Measurements from ENCODE around the gene ASXL2.
"Not testable (repeated sequence)": the region's sequence is repeated elsewhere in the genome, so short reads cannot be mapped to it uniquely, and the experiment has no call there.

The ASXL2 gene

DNA sequence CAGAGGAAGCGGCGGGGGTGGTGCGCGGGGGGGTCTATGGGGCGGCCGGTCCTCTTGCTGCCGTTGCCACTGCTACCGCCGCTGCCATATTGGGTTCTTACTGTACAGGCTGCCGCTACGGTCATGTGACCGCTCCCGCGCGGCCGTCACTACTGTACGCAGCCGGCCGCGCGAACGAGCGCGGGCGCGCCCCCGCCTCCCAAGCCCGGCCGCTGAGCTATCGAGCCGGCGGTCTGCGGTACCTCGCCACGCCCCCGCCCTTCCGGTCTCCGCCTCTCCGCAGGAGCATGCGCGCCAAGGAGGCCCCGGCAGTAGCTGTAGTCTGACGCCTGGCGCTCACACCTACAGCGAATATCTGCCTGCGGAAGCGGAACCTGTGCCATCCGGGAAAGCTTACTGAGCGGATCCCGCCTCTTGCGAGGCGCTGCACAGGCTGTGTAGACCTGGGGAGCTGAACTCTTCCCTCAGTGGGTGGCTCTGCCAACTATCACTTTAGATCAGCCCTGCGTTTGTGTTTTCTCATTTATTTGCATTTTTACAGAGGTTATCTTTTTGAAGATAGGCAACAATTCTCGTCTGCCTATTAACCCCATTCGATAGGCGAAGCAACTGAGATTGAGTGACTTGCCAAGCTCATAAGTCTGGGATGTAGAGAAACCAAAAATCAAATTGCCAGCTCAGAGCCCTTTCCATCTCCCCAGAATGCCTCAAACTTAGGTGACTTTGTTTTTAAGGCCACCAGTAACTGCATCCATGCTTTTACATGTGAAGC, at the start of gene ASXL2:
Gene ASXL2 (minus strand): TSS at position 127 of the 772 bp plus-strand sequence. CDS start 265 bp downstream, outside the sequence.
- DNase-seq = peak; percentile 97

GRCh38 chr2:25926984-25927756, 48.9 kb upstream of the ASXL2 start:
- DNase-seq = no peak

DNA sequence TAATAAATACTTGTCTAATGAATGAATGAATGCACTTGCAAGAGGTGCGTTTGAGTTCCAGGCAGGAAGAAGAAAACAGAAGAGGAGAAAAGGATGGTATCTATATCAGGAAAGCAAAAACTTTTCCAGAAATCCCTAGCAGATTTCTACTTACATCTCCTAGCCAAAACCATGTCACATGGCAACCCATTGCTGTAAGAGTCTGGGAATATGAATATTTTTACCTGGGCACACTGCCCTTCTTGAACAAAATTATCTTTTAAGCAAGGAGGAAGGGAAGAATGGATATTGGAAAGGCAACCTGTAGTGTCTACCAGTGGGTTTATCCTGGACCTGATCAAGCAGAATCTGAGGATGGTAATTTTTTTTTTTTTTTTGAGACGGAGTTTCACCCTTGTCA, 44.2 kb upstream of the ASXL2 start:
- DNase-seq = no peak

DNA sequence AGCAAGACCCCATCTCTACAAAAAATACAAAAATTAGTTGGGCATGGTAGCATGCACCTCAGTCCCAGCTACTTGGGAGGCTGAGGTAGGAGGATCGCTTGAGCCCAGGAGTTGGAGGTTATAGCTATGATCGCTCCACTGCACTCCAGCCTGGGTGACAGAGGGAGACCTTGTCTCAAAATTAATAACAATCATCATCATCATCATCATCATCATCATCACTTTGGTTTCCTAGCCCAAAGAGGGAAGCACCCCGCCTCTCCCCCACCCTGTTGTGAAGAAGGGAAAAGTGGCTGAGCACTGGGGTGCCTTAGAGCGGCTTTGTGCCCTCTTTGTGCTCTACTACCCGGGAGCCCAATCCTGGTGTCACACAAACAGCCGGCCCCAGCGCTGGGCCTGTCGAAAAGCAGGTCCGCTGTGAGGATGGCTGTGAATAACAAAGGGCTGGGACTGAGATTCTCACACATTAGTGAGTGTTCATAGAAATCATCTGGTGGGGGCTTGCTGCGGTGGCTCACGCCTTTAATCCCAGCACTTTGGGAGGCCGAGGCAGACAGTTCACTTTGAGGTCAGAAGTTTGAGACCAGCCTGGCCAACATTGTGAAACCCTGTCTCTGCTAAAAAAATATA, 42.6 kb upstream of the ASXL2 start:
- no peak for DNase-seq

DNA sequence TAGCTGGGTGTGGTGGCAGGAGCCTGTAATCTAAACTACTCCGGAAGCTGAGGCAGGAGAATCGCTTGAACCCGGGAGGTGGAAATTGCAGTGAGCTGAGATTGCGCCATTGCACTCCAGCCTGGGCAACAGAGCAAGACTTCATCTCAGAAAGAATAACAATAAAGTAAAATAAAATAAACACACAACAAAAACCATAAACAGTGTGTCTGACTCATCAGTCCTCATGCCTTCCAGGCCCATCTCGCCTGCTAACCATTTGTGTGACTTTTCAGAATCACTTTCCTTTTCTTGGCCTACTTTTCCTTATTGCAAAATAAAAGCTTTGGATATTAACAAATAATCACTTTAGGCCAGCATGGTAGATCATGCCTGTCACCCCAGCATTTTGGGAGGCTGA, 42.0 kb upstream of the ASXL2 start:
- DNase-seq = no peak

GRCh38 chr2:25917832-25918231, 39.5 kb upstream of the ASXL2 start:
- no peak for DNase-seq

GRCh38 chr2:25917411-25917810, 39.1 kb upstream of the ASXL2 start:
- not testable (repeated sequence) for DNase-seq

- DNase-seq = peak; percentile 51
Observed at GRCh38 chr2:25915944-25916772, 37.9 kb upstream of the ASXL2 start.

DNA sequence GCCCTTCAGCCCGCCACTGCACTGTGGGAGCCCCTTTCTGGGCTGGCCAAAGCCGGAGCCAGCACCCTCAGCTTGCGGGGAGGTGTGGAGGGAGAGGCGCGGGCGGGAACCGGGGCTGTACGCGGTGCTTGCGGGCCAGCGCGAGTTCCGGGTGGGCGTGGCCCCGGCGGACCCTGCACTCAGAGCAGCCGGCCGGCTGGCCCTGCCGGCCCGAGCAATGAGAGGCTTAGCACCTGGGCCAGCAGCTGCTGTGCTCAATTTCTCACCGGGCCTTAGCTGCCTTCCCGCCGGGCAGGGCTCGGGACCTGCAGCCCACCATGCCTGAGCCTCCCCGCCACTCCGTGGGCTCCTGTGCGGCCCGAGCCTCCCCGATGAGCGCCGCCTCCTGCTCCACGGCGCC, 37.1 kb upstream of the ASXL2 start:
- DNase-seq = not testable (repeated sequence)

DNA sequence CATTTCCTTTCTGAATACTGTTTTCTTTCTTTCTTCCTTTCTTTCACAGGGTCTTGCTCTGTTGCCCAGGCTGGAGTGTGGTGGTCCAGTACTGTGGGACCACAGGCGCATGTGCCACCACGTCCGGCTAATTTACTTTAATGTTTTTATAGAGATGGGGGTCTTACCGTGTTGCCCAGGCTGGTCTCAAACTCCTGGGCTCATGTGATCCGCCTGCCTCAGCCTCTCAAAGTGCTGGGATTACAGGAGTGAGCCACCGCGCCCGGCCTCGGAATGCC, 35.3 kb upstream of the ASXL2 start:
- not testable (repeated sequence) for DNase-seq

DNA sequence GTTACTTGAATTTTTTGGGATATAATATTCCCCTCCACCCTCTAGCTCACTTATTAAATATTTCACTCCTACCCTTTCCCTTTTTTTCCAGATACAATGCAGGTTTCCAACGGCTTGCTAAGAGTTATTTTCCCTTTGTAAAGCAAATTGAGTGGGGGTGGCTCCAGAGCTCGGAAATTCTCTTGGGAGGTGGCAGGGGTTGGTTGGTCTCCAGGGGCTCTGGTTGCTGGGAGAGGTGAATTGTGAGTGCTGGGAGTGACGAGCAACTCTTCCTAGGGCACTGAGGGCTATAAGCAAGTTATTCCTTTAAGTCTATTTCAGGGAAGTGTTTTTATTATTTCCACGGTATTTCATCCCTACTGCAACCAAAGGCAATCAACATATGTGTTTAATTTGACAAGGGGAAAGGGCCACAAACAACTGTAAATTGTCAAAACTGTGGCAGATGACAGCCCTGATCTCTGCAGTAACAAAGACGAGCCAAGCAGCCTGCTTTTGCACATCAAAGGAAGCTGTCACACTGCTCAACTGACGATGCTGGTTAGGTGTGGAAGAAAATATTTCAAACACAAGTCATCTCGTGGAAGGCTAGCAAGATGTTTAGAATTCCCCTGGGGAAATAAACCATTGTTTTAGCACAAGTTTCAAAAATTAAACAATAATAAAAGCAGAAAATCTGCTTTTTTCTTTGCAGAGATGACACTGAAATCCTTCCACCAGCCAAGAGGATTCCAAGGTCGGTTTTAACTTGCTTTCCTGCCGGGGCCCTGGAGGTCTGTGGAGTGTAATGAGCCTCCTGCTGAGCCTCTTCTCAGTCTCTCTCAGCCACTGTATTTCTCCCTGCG, 34.8 kb upstream of the ASXL2 start:
- no peak for DNase-seq

DNA sequence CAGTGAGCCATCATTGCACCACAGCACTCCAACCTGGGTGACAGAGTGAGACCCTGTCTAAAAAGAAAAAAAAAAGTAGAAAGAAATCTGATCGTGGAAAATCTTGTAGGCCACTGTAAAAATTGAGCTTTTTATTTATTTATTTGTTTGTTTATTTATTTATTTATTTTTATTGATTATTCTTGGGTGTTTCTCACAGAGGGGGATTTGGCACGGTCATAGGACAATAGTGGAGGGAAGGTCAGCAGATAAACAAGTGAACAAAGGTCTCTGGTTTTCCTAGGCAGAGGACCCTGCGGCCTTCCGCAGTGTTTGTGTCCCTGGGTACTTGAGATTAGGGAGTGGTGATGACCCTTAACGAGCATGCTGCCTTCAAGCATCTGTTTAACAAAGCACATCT, 31.3 kb upstream of the ASXL2 start:
- not testable (repeated sequence) for DNase-seq

- DNase-seq = no peak
Observed at GRCh38 chr2:25905126-25905525, 26.8 kb upstream of the ASXL2 start.

DNA sequence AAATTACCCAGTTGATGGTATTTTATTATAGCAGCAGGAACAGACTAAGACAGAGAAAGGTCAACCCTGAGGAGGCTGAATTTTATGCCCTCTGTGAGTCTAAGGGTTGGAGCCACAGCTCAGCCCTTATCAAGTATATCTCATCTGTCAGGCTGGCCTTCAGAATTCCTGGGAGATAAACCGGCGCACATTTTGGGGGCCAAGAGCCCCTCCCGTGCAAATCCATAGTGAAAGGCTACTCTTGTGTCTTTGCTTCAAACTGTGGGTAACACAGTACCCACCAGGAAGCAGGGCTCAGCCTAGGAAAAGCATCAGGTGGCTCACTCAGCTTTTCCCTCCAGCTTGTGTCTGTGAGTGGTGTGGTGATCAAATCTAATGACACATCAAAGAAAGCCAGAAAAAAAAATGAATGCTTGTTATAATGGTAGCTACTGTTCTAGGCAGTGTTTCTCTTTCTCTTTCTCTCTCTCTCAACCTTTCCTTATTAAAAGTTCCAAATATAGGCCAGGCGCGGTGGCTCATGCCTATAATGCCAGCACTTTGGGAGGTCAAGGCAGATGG, 25.0 kb upstream of the ASXL2 start:
- DNase-seq = no peak

- DNase-seq = no peak
Observed at GRCh38 chr2:25899404-25899970, 21.2 kb upstream of the ASXL2 start.

DNA sequence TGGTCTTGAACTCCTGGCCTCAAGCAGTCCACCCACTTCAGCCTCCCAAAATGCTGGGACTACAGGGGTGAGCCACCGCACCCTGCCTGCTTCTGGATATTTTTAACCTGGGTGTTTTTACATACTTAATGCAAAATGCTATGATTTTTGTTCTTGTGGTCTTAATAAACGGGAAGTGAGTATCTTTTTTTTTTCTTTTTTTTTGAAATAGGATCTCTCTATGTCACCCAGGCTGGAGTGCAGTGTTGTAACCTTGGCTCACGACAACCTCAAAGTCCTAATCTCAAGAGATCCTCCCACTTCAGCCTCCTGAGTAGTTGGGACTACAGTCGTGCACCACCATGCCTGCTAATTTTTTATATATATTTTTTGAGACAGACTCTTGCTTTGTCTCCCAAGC, 19.2 kb upstream of the ASXL2 start:
- DNase-seq = no peak

- DNase-seq = not testable (repeated sequence)
Observed at GRCh38 chr2:25896308-25896707, 18.0 kb upstream of the ASXL2 start.

DNA sequence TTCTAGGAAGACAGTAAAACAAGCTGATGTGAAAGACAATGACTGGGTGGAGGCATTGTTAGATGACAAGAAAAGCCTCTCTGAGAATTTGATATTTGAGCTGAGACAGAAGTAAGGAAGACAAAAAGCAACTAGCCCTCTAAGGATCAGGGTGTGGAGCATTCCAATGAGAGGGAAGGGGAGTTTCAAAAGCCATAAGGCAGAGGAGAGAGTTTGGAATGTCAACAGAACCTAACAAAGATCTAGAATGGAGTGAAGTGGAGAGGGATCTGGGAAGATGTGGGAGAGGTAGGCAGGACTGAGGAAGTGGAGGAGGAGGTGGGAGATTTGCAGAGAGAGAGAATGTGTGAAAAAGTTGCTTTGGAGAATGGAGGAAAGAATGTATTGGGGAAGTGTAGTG, 17.3 kb upstream of the ASXL2 start:
- no peak for DNase-seq

DNA sequence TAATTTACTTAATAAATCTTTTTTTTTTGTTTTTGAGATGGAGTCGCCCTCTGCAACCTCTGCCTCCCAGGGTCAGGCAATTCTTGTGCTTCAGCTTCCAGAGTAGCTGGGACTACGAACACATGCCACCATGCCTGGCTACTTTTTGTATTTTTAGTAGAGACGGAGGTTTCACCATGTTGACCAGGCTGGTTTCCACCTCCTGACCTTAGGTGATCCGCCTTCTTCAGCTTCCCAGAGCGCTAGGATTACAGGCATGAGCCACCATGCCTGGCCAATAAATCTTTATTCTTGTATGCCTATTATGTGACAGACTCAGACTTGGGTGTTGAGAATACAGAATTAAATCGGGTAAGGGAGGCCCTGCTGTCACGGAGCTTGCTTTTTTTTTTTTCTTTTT, 16.7 kb upstream of the ASXL2 start:
- no peak for DNase-seq

- no peak for DNase-seq
Observed at GRCh38 chr2:25894135-25894830, 16.0 kb upstream of the ASXL2 start.

- no peak for DNase-seq
Observed at GRCh38 chr2:25891672-25892071, 13.4 kb upstream of the ASXL2 start.
